WI38 (cell line): ENCODE results near the gene ST6GALNAC6.

Experiments
- H3K4me3 ChIP-seq: 2 replicates; pipeline ENCODE4 v1.5.1; 2011; ENCODE audit warnings: low read depth, mild to moderate bottlenecking, control low read depth, low read length
- CTCF ChIP-seq: IDR thresholded peaks from 2 replicates; pipeline ENCODE4 v1.5.1; 2012; ENCODE audit warnings: low read depth, mild to moderate bottlenecking, control low read depth, low read length

ST6GALNAC6 gene

GRCh38 chr9:127943731-127944144, 44.3 kb upstream of the ST6GALNAC6 start:
- no peak overlapping the region for H3K4me3 ChIP-seq
- TF ChIP-seq CTCF: peak; percentile 95

GRCh38 chr9:127943011-127943662, 43.7 kb upstream of the ST6GALNAC6 start:
- no peak overlapping the region for H3K4me3 ChIP-seq
- TF ChIP-seq CTCF: no peak

- no peak overlapping the region for H3K4me3 ChIP-seq
- peak; percentile 92 for TF ChIP-seq CTCF
Observed at GRCh38 chr9:127942216-127943010, 43.0 kb upstream of the ST6GALNAC6 start.

GRCh38 chr9:127941961-127942215, 42.5 kb upstream of the ST6GALNAC6 start:
- no peak for TF ChIP-seq CTCF
- H3K4me3 ChIP-seq: no peak overlapping the region

- TF ChIP-seq CTCF: no peak
- H3K4me3 ChIP-seq: no peak overlapping the region
Observed at GRCh38 chr9:127941062-127941960, 41.9 kb upstream of the ST6GALNAC6 start.

- no peak for TF ChIP-seq CTCF
- no peak overlapping the region for H3K4me3 ChIP-seq
Observed at GRCh38 chr9:127940593-127940992, 41.2 kb upstream of the ST6GALNAC6 start.
